Activated CD8-positive, alpha-beta memory T cell treated with anti-CD3 and anti-CD28 coated beads for 48 hours (primary cell): Measurements from ENCODE around the gene PRRC2B.
"Not testable (repeated sequence)": the region's sequence is repeated elsewhere in the genome, so short reads cannot be mapped to it uniquely, and the experiment has no call there.

Source experiments
- DNase-seq, 3 experiments: peaks; one replicate each; pipeline ENCODE4 v3.0.0-alpha.2; 2020; ENCODE audit warnings: low read depth in 2 of 3, low spot score in 2 of 3

PRRC2B gene

GRCh38 chr9:131511880-131512279, 118.0 kb downstream of the PRRC2B start:
- no peak for DNase-seq

GRCh38 chr9:131513177-131513576, 119.3 kb downstream of the PRRC2B start:
- no peak for DNase-seq

GRCh38 chr9:131515559-131516031, 121.7 kb downstream of the PRRC2B start:
- not testable (repeated sequence) for DNase-seq

GRCh38 chr9:131516100-131516499, 122.2 kb downstream of the PRRC2B start:
- DNase-seq, result no peak

- no peak for DNase-seq
These were observed 123.0 kb downstream of the PRRC2B start for GRCh38 chr9:131516930-131517329.

- DNase-seq, result no peak
These were observed 123.9 kb downstream of the PRRC2B start for GRCh38 chr9:131517761-131518190.

- no peak for DNase-seq
These were observed 124.7 kb downstream of the PRRC2B start for GRCh38 chr9:131518553-131518952.

GRCh38 chr9:131520503-131520902, 126.6 kb downstream of the PRRC2B start:
- DNase-seq, result no peak

GRCh38 chr9:131521203-131521602, 127.3 kb downstream of the PRRC2B start:
- no peak for DNase-seq

GRCh38 chr9:131521822-131522221, 127.9 kb downstream of the PRRC2B start:
- no peak for DNase-seq

- no peak for DNase-seq
These were observed 128.6 kb downstream of the PRRC2B start for GRCh38 chr9:131522257-131523085.

- no peak for DNase-seq
These were observed 129.2 kb downstream of the PRRC2B start for GRCh38 chr9:131523086-131523388.

- DNase-seq, result no peak
These were observed 129.9 kb downstream of the PRRC2B start for GRCh38 chr9:131523451-131524435.

- no peak for DNase-seq
These were observed 130.9 kb downstream of the PRRC2B start for GRCh38 chr9:131524665-131525315.

- no peak for DNase-seq
These were observed 132.0 kb downstream of the PRRC2B start for GRCh38 chr9:131525643-131526565.

- DNase-seq, result no peak
These were observed 134.3 kb downstream of the PRRC2B start for GRCh38 chr9:131528186-131528585.

- no peak for DNase-seq
These were observed 135.1 kb downstream of the PRRC2B start for GRCh38 chr9:131528886-131529505.

- no peak for DNase-seq
These were observed 136.0 kb downstream of the PRRC2B start for GRCh38 chr9:131529597-131530545.

GRCh38 chr9:131530546-131530919, 136.6 kb downstream of the PRRC2B start:
- DNase-seq, result no peak
